GM18505 (cell line): ENCODE data around the gene SENP5.
A peak's percentile ranks its signal among the peaks of the same experiment; 100 is the strongest.

Experiments used
- ATAC-seq: cut with Tn5 transposase; IDR thresholded peaks from one replicate; pipeline ENCODE4 v1.9.1; 2021; ENCODE audit not compliant: unreplicated experiment
- POLR2A ChIP-seq: IDR thresholded peaks from 4 replicates; pipeline ENCODE4 v1.6.1; 2011; ENCODE audit warnings: borderline replicate concordance; ENCODE audit not compliant: insufficient read depth, insufficient read length; ENCODE audit errors: extremely low read depth

SENP5 gene

GRCh38 chr3:196962930-196963630, 95.4 kb downstream of the SENP5 start:
- no peak for ATAC-seq
- no peak for TF ChIP-seq POLR2A

DNA sequence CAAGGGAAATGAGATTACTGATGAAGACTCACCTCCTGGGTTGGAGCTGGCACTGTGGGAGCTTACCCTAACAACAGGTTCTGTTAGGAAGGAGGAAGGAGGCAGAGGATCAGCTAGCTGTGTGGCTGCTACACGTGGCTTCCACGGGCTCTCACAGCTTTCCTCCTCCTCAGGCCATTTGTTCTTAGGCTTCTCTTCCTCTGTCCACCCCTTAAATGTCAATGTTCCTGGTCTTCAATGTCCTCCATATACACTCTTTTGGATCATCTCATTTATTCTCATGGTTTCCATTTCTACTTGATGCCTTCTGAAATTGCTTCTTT, 95.9 kb downstream of the SENP5 start:
- no peak for TF ChIP-seq POLR2A
- no peak for ATAC-seq

GRCh38 chr3:196965112-196965803, 97.5 kb downstream of the SENP5 start:
- no peak for TF ChIP-seq POLR2A
- no peak for ATAC-seq

DNA sequence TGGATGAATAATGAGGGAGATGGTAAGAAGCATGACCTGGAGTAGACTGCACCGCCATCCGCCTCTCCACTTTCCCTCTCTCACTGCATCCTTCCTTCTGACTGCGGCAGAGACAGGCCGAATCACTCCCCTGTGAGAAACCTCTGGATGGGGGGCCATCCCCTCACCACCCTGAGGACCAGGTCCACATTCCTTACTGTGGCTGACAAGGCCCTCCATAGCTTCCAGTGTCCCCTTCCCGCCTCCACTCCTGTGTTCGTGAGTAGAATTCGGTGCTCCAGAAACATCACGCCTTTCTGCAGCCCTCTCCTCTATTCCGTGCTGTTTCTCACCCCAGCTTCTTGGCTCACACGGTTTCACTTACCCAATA, 98.1 kb downstream of the SENP5 start:
- no peak for ATAC-seq
- no peak for TF ChIP-seq POLR2A

DNA sequence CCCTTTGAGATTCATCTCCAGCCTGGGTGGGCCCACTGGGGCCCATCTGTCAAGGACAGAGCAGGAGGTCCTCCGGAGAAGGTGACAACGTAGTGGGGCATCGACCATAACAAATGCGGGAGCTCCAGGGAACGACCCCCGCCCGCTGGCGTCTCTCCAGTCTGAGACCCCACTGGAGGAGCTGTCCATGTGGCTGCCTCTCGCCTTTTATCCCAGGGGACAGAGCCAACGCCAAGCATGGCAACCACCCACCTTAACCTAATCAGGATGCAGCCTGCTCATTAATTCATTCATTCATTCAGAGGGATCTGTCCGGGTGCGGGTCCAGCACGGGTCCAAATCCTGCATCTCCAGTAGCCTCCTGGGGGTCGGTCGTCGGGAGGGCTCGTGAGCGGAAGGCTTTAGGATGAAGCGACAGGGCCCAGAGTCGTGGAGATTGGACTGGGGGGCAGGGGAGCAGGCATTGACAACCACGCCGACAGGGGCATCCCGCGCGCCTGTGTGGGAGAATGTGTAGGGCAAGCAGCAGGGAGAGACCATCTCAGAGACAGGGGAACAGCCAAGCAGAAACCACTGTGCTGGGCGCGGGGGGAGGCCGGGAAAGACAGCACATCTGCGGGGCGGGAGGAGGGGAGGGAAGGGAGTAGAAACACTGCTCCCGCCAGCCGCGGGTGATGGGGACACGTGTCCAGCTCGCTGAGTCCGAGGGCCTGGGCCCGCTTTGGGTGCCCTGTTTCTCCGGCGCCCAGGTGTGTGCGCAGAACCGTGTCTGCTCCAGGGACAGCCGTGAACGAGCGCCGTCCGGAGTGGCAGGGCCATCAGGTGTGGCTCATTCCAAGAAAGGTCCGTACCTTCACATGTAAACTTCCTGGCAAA, 99.0 kb downstream of the SENP5 start:
- TF ChIP-seq POLR2A, result no peak

DNA sequence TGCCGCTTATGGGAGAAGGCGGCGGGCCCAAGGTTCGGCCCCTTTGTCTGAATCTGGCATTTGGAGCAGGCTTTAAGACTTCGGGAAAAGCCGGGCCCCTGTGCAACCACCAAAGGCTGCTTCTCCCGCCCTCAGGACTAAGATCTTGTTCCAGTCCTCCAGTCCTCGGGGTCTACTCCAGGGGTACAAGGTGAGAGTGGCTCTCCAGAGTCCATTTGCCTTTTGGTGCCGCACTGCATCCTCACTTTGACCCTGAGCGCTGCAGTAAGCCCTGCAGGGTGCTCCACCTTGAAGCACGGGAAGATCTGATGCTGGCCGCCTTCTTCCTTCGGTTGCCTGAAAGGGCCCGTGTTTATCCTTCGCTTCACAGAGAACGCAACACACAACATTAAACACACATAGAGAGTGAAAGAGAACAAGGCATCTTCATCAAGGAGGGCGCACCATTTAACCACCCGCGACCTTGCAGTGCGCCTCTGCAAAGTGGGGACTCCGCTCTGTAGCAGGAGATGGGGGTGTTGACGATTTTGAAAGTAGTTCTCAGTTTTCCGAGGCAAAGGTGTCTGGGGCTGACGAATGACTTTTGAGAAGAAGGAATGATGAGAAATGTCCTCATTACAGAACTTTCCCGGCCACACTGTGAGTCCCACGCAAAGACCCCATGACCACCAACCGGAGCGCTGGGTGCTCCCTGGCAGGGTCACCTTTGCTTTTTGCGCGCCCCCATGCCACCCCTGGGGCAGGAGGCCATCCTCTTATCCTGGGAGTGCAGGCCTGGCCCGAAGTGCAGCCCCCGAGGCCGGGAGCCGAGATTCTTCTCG, 99.9 kb downstream of the SENP5 start:
- ATAC-seq, result no peak
- no peak for TF ChIP-seq POLR2A

More for the DNA sequence above, 99.0 kb downstream of the SENP5 start:
- no peak for ATAC-seq

- peak; percentile 54 for ATAC-seq
- TF ChIP-seq POLR2A, result peak; percentile 41
Measured at GRCh38 chr3:196968233-196969133, 100.8 kb downstream of the SENP5 start, which contains the start of gene PIGZ. PIGZ (minus strand) TSS chr3:196968833; CDS start chr3:196952031, 16,802 bp downstream.

GRCh38 chr3:196969134-196969659, 101.5 kb downstream of the SENP5 start:
- peak; percentile 45 for ATAC-seq
- TF ChIP-seq POLR2A, result no peak

GRCh38 chr3:196969660-196970546, 102.2 kb downstream of the SENP5 start:
- peak; percentile 44 for ATAC-seq
- TF ChIP-seq POLR2A, result no peak

DNA sequence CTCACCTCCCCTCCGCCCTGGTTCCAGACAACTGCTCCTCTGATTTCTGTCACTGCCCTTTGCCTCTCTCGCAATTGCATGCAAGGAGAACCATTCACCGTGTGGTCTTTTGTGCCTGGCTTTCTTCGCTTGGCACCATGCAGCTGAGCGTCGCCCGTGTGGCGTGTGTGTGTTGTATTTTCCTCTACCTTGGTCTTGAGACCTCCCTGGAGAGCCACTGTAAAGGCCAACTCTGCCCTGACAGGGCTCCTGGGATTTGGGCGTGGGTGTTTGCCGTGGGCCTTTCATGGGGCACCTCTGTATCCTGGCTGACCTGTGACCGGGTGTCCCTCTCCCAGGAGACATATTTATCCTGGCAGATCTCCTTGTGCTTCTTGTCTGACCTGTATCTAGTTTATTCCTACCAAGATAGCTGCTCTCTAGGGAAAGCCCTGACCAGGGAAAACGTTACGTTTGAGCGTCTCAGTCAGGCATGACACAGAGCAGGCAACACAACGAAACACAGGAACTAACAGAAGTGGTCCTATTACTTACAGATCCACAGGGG, 102.9 kb downstream of the SENP5 start:
- no peak for ATAC-seq
- TF ChIP-seq POLR2A, result no peak
